Fibroblast of skin of right quadriceps (primary cell): ENCODE results near the gene AQP2.

ENCODE experiments used
- DNase-seq: peaks from one replicate; pipeline ENCODE4 v3.0.0-alpha.2; 2013

Gene AQP2

DNA sequence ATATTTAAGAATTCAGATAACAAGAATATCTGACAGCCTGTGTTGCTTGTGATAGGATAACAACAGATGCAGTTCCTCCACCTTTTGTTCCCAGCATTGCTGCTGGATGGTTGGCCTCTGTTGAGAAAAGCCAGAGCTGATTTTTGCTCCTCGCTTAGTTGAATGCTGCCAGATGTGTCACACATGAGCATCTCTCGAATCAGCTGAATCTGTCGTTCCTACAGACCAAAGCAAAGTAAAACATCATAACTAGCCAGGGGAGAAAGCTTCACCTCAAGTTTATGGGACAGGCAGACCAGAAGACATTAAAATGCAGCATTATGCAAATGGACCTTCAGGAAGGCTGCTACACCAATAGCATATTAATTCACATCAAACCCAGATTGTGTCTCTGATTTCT, 54.6 kb downstream of the AQP2 start:
- DNase-seq = no peak

DNA sequence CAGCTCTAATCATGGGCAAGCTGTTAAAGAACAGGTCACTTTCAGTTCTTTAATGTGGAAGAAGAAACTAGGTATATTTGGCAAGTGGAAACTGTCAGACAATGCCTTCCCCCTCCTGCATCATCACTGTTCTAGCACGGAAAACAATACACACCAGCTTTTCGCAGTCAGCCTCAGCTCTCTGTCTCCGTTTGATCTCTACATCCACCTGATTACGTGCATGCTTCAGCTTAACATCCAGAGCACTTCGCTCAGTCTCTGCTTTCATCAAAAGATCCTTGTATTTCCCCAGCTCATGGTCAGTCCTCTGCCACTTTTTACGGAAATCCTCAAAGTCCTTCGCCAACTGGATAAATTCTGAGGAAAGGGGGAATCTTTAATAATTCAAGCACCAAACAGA, 55.7 kb downstream of the AQP2 start:
- no peak for DNase-seq

DNA sequence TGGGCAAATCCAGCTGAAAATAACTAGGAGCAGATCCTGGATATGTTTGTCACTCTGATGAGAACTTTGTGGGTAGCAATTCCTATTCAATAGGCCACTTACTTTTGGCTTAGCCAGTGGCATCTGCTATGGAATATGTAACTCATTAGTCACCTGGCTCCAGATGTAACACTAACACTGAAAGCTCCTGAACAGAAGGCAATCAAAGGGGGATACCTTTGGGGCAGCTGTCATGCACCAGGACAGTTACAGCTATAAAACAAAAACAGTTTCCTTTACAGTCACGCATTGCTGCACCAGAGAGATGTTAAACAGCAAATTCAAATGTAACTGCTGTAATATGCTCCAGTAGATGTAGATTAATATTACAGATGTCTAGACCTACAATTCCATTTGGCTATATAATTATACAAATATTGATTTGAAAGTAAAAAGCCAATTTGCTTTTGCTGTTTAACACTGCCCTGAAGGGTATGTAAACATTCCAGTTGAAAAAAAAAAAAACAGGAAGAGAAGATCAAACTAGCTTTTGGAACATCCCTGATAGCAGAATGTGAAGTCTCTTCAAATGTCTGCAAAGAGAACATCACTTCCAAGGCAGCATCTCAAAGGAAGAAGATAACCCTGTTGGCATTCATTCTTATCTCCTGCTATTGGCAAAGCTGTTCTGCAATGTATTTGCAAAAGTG, 56.4 kb downstream of the AQP2 start:
- peak; percentile 42 for DNase-seq
